GM18909 (cell line): ENCODE measurements around the gene C2CD3.
"Not testable (repeated sequence)": the region's sequence is repeated elsewhere in the genome, so short reads cannot be mapped to it uniquely, and the experiment has no call there.

Experiments
- ATAC-seq: cut with Tn5 transposase; IDR thresholded peaks from one replicate; pipeline ENCODE4 v1.9.1; 2021; ENCODE audit warnings: mild to moderate bottlenecking; ENCODE audit not compliant: unreplicated experiment, poor library complexity

C2CD3 gene

DNA sequence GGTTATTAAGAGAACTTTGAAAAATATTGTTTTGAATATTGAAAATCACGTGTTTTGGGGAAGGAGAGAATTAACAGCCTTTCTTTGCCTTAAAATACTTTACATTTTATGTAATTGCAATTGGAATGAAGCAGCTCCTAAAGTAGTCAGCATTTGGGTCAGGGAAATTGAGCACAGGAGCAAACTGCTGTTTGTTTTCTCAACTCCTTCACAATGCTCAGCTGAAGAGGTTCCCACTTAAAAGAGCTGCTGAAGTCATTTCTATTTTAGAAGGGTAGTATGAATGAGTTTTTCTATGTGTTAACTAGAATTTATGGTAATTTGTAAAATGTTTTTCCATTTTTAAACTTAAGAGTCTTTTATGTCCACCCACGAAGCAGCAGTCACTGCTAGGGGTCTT lies 180.1 kb downstream of the C2CD3 start:
- ATAC-seq: no peak

DNA sequence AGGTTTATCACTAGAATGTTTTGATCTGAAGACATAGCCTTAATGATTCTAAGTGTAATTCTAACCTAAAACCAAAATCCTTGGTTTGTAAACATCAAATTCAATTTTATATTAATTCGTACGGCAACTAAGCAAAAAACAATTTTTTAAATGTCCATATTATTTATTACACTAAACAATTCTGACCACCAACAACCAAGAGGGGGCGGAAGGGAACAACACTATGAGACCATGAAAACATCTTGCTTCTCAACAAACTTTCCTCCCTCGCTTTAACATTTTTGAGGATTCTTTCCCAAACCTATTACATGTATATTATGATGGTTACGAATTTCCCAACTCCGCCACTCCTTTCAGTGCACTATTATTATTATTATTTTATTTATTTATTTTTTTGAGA lies 181.6 kb downstream of the C2CD3 start:
- ATAC-seq: no peak

DNA sequence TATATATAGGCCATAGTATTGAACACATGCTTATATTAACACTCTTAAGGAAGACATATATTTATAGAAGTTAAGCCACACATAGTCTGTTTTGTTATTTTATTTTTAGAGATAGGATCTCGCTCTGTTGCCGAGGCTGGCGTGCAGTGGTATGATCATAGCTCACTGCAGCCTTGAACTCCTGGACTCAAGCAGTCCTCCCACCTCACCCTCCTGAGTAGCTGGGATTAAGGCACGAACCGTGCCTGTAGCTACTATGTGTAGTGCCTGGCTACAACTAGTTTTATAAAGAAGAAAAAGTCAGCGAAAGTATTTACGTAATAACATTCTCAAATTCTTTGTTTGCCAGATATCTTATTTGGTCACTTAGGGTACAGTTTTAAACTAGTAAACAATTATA lies 182.6 kb downstream of the C2CD3 start:
- ATAC-seq: no peak

DNA sequence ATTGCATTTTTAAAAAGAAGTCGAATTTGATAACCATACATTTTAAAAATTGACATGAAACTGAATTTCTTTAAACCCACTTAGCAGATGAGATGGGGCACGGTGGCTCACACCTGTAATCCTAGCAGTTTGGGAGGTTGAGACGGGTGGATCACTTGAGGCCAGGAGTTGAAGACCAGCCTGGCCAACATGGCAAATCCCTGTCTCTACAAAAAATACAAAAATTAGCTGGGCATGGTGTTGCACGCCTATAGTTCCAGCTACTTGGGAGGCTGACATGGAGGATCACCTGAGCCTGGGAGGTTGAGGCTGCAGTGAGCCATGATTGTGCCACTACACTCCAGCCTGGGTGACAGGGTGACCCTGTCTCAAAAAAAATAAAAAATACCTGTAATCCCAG lies 185.1 kb downstream of the C2CD3 start:
- ATAC-seq: not testable (repeated sequence)

DNA sequence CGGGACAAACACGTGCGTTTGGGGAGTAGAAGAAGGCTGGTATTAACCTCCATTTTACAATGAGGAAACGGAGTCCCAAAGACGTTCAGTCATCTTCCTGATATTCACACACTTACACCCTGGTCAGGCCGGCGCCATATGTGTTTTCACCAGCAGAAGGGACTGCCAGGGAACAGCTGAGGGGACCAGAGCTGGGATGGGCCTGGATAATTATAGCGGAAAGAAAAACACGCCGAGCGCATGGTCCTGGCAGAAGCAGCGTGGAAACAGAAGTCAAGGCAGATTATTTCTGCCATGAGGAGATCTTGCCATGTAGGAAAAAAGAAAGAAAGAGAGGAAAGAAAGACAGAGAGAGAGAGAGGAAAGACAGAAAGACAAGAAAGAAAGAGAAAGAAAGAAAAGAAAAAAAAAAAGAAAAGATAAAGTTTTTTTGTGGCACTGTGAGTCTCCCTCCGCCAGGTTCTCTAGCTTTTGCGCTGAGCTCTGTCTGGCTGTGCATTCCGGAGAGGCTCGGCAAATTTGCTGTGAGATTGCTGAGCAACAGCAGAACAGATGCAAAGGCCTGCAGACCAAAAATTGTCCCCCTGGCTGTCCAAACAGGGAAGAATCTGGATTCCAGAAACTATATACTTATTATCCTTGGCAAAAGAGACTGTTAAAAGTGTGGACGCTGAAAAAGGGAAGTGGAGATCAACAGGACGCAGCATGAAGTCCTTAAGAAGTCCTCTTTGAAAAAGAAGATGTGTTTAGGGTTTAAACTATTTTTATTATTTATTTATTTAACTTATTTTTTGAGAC lies 186.9 kb downstream of the C2CD3 start:
- ATAC-seq: no peak

DNA sequence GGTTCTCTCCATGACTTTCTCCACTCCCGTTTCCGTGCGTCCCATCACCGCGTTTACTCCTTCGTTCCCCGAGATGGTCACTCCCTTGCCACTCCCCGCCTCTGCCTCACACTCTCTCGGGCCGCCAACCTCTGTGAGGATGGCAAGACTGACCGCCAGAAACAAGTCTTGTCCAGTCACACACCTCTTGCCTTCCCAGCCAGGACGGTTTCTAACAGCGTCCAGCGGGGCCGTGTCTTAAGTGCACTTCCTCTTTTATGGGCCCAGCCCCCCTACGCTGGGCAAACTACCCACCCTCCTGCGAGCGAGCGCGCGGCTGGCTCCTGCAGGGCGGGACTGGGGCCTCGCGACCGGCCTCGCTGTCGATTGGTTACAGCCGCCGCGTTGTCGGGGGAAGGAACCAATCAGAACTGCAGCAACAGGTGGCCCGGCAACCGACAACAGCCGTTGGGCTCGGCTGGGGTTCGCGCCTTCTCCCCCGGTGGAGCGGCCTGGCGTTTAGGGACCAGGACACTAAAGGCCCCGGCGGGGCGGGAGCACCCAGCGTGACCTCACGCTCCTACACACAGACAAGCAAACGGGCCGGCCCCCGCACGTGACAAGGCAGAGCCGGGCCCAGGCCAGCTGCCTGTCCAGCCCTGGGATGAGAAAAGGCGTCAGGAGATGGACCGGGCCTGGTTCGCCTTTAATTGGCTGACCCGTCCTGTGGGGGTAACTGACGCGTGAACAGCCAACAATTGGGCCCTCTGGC lies 187.6 kb downstream of the C2CD3 start:
- ATAC-seq: peak; percentile 77

DNA sequence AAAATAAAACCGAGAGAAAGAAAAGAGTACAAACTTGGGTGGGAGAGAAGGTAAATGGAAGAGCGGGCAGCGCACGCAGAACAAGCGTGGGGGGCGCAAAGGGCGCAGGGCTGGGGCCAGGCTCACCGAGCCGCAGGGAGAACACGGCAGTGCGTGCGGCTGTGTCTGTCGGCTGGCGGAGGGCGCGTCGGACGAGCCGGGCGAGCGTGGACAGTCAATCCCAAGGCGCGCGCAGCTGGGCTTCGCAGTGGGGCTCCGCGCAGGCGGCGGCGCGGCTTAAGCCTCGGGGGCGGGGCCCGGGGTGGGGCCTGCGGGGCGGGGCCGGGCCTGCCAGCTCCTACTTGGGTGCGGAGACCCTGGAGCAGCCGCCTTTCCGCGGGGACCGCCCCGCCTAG lies 188.2 kb downstream of the C2CD3 start, which contains the start of gene UCP2:
Gene UCP2 (minus strand): TSS at position 249 of the 395 bp plus-strand sequence. CDS start 4,465 bp downstream, outside the sequence.
- ATAC-seq: peak; percentile 57

DNA sequence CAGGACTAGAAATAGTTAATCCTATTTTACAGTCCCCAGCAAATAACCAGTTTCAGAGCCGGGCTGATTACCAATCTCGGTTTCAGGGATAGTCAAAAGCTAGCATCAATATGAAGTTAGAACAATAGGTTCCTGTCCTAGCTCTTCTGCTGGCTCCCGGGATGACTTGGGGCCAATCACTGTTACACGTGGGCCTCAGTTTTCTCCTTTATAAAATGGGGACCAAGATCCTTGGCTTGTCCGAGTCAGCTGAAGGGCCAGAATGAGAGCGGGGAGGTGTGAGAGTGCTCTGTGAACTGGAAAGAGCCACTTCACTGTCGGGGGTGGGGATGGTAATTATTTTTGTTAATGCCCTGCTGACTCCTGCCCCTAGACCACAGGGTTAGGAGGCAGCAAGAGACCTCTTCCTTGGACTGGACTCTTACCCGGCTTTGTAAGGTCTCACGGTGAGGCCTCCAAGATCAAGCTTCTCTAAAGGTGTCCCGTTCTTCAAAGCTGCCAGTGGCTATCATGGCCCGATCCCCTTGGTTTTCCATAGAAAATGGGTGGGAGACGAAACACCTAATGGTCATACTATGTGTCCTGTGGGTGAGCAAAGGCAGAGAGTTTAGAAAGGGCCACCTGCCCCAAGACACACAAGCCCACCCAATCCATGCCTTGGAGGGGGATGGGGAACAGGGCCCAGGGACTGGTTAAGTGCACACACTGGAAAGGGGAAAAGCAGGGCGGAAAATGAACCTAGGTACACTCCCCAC lies 189.6 kb downstream of the C2CD3 start:
- no peak for ATAC-seq

DNA sequence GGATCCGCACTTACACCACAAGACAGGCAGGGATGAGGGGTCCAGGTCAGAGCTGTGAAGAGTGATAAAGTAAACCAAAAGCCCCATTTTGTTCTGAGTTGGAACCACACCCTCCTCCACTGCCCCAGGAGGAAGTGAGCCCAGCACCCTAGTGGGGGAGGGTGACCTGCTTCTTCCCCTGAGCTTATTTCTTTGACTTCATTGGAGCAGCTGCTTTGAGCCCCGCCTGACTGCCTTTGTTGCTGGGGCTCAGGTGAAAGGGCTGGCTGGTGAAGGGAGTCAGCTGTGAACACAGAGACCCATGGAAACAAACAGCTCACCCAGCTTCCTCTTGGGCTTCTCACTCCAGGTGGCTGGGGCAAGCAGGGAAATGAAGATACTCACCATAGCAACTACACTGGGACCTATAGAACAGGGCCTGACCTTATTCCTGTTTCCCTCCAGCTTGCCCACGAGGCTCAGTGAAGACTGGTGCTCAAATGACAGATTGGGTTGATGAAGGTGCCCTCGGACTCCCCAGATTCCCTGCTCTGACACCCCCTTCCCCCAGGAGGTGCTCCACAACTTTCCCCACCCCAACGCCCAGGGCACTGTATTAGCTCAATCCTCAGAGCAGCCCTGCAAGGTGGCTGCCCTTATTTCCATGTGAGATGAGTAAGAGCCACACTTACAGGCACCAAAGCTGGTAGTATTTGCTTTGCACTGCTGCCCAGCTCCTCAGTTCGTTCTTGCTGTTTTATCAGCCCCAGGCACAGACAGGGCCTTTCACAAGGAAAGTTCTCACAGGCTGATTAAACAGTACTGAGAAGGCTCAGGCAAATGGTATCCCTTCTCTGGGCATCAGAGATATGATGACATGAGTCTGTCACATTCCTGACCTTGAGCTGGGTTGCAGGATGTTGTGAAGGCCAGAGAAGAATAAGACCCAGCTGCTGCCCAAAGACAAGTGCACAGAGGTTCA lies 190.5 kb downstream of the C2CD3 start:
- peak; percentile 54 for ATAC-seq

DNA sequence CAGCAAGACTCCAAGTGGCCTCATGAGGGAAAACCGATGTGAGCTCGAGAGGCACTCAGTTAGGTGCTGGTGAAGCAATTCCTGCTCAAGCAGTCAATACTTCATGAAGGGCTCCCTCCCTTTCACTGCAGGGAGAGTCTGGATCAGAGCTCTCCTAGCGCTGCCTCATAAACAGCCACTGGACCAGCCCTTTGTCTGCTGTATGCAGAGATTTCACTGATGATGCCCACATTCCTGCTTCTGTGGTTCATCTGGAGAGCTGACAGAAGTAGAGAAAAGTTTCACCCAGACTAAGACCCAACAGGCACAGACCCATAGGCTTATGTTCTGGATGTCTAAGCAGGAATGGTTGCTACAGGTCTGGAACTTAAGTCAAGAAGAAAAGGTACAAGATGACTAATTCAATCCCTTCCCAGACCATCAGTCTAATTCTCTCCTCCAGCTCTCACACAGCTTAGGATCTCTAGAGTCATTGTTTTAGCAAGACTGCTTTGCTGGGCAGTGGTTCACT lies 192.2 kb downstream of the C2CD3 start:
- ATAC-seq: no peak

DNA sequence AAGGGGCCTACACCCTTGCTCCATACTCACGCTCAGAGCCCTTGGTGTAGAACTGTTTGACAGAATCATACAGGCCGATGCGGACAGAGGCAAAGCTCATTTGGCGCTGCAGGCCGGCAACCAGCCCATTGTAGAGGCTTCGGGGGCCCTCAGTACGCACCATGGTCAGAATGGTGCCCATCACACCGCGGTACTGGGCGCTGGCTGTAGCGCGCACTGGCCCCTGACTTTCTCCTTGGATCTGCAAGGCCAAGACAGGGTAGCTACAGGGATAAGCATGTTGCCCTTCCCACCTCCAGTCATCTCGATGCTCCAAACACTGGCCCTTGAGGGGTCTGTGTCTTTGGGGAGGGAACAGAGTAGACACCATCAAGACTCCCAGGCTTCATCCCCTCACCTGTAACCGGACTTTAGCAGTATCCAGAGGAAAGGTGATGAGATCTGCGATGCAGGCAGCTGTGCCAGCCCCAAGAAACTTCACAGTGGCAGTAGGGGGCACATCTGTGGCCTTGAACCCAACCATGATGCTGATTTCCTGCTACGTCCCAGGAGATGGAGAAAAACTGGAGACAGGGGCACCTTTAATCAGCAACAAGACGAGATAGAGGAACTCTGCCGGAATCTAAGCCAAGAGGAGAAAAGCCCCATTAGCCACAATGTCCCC lies 192.8 kb downstream of the C2CD3 start:
- no peak for ATAC-seq

DNA sequence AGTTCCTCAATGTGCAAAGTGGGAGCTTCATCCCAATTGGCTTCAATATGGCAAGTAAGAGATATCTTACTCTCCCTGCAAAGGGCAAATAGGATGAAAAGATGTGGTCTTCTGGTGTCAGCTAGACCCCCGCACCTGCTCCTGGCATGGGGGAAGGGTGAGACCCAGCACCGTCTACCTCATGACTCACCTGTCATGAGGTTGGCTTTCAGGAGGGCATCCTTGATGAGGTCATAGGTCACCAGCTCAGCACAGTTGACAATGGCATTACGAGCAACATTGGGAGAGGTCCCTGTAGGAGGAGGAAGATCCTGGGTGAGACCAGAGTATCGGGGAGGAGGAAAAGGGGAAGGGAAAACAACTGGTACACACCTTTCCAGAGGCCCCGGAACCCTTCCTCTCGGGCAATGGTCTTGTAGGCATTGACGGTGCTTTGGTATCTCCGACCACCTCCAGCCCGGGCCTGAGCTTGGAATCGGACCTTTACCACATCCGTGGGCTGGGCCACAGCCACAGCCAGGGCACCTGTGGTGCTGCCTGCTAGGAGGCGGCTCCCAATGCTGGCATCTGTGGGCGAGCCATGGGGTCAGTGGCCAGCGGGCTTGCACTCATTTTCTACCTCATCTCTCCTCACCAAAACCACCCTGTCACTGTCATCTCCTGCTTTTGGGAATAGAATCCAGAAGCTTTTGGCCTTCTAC lies 194.2 kb downstream of the C2CD3 start:
- no peak for ATAC-seq

DNA sequence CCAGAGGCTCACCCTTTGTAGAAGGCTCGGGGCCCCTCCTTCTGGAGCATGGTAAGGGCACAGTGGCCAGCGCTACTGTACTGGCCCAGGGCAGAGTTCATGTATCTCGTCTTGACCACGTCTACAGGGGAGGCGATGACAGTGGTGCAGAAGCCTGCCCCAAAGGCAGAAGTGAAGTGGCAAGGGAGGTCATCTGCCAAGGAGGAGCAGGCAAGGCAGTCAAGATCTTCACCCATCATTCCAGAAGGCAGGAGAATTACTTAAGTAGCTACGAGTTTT lies 195.4 kb downstream of the C2CD3 start:
- no peak for ATAC-seq

DNA sequence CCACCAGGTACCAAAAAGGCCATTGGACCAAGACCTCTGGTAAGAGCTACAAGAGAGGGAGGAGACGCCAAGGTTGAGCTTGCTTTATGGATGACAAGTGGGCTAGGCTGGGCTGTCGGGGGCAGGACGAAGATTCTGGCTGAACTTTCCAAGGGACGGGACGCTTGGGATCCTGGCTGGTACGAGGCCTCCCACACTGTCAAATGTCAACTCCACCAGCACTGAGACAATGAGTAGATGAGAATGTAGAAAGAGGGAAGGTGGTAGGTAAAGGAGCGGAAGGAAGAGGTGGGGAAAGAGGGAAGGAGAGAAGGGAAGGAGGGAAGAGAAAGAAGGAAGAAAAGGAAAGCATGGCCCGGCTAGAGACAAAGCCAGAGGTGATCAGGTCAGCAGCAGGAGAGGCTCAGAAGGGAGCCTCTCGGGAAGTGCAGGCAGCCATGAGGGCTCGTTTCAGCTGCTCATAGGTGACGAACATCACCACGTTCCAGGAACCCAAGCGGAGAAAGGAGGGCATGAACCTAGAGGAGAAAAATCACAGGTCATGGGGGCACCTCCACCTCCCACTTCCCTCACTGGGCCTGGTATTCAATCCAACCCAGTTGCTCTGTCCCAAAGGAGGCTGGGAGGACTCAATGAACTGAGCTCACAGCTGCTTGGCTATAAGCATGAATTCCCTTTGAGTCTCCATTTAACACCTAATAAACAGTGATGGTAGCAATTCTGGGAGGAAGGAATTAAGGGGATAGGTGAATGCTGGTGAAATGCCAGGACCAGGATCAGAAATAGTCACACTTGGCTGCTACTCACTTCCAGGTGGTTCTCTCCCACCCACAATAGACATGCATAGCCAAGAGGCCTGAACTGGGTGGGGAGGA lies 196.0 kb downstream of the C2CD3 start:
- ATAC-seq: no peak

DNA sequence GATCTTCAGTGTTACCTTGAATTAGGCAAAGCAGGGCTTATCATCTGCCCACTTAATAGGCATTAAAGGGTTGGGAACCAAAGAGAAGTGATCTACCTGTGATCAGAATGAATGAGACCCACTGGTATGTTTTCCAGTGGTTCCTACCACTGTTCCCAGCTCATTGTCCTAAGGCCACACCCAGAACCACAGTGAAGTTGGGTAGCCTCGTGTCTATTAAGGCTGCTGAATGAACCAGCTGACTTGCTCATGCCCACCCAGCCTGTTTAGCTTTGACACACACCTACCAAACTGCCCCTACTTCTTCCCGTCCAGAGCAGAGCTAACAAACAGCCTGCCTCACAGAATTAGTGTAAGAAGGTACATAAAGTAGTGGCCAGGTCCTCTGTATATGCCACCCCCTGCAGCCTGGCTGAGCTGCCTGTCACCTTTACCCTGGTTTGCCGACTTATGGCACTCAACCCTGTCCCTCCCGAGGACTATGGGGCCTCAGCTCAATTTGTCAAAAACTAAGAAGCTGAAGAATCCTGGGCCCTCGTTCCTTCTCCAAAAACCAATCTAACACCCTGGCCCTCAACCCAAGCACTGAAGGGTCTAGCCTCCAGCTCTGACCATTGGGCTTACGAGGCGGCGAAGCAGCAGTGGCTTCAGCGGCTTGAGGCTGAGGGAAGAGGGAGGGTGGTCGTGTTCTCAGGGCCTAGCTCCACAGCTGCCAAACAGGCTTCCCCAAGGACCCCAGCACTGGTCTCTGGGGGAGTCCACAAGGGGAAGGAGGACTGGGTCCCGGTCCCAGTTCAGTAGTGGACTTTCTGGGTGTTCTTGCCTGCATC lies 198.0 kb downstream of the C2CD3 start:
- ATAC-seq: no peak

DNA sequence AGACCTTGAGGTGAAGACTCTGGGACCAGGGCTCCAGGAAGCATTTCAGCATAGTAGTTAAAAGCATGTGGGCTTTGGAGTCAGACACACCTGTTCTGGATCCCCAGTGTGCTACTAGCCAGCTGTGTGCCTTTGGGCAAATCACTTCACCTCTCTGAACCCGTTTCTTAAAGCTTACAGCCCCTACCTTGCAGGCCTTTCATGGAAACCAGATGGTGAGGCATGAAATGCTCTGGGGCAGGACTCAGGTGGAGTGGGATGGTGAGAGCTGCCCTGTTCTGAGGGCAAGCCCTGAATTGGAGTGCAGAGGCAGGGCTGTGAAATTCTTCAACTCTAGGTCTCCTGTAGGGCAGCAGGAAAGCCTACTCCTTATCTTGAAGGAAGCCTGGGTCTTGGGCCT lies 198.6 kb downstream of the C2CD3 start:
- ATAC-seq: no peak

DNA sequence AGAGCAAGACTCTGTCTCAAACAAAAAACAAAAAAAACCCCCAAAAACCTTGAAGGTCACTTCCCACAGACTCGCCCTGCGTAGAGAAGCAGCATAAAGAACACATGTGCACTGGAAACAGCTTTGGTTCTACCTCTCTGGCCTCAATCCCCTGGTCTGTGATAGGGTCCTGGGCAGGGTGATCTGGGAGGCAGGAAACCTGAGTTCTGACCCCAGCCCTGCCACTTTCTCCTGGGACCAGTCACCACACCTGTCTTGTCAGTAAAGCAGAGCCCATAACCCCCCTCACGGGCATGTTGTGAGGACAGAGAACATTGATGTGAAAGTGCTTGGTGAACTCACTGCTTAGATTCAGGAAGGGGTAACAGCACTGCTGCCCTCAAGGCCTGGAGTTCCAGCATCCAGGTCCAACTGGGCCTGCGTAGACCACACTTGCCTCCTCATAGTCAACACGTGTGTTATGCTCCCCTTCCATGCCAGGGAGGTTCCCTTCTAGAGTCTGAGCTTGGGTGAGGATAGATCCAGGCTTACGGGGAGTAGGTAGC lies 199.6 kb downstream of the C2CD3 start:
- ATAC-seq: no peak
